Measurements from ENCODE around the gene ABTB2. TPM values are rescaled to one million over a fixed set of nuclear protein-coding genes. Genes with fewer than 3 reads are reported as not detected.

Gene ABTB2
- total and polyA plus RNA-seq, 2 of the 8 experiments (the other 6 are each of a cell fraction or from before 2014, with no cell fraction given) = 7.7 to 10.2 TPM

DNA sequence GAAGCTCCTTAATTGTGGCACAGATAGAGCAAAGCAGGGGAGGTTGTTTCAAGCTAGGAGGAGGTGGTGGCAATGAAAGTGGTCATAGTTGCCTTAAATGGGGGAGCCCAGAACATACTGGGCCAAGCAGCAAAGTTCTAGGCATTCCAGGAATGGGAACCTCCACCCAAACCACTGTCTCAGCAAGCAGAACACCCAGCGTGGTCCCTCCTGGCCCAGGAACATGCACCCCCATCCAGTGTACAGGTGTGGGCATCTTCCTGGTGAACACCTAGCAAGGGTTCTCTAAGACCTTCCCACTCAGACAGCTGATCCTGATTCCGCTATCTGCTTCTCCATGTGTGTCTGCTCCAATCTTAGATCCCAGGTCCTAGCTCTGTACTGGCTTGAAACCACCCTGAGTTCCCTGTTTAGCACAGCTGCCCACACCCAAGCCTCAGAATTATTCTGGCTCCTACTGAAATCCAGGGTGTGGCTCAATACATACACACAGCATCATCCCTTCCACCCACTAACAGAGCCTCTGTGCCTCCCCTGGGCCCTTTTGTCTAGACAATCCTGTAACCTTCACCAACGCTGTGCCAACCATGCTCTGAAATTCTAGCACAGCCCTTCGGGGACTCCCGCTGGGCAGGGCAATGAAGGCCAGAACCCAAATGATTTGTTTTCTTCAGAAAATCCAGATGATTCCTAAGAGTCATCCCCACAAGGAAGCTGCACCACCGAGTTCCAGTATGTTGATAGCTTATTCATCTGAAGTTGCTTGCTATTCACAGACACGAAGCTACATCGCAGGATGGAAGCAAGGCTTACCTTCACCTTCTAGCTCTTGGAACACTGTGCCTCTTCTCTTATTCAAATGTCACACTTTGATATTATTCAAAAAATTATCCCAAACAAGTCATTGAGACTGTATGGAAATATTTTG, 76.6 kb downstream of the ABTB2 start:
- no peak overlapping the region for H2AFZ ChIP-seq (ENCODE audit: low read length)
- H3K79me1 ChIP-seq (ENCODE audit: low read depth, low read length) = no peaks in the 10 kb centered on the region
- H3K56ac ChIP-seq (replicated peaks; ENCODE audit: insufficient read length, low read depth, low read length) = no peak overlapping the region
- no peak overlapping the region for H3K18ac ChIP-seq (ENCODE audit: extremely low read depth, low read length)
- no peak overlapping the region for H3K14ac ChIP-seq (ENCODE audit: insufficient read length)
- H2BK12ac ChIP-seq (ENCODE audit: low read depth, low read length) = no peak overlapping the region
- no peak overlapping the region for H2BK120ac ChIP-seq (replicated peaks; ENCODE audit: low read depth, low read length)
- no peaks in the 10 kb centered on the region for H3K4me1 ChIP-seq (replicated peaks in 1 of 4; ENCODE audit: control insufficient read depth in 3 of 4, insufficient read depth in 4 of 4, low read length in 3 of 4)
- H3K4me2 ChIP-seq (ENCODE audit: insufficient read depth in 1 of 2, low read depth in 2 of 2, low read length in 2 of 2) = no peak overlapping the region
- no peaks in the 10 kb centered on the region for H3K27me3 ChIP-seq (replicated peaks in 1 of 4; ENCODE audit: control insufficient read depth in 3 of 4, extremely low read depth in 1 of 4, insufficient read depth in 3 of 4, low read length in 3 of 4)
- ChIA-PET CTCF (ENCODE audit: partially characterized antibody) (interaction anchor here (0.7 to 3.1 kb wide), 6 partner anchors 9 to 499 kb away, joined by 3 to 8 read pairs (median 4); no protein-coding TSS in a partner anchor), POLR2A (ENCODE audit: partially characterized antibody) (no interaction called here)
- H4K8ac ChIP-seq (ENCODE audit: extremely low read depth, insufficient read depth, low read length) = no peak overlapping the region
- no peaks in the 10 kb centered on the region for H3K9me3 ChIP-seq (ENCODE audit: insufficient read depth in 2 of 2, low read depth in 1 of 2, low read length in 1 of 2)
- H4K91ac ChIP-seq (replicated peaks; ENCODE audit: insufficient read length, low read length) = no peak overlapping the region
- H3K4ac ChIP-seq (replicated peaks; ENCODE audit: insufficient read length, low read depth, low read length) = no peak overlapping the region
- no peak overlapping the region for H2BK20ac ChIP-seq (ENCODE audit: low read length)
- DNase-seq (ENCODE audit: low read depth in 1 of 2, low spot score in 2 of 2) (no peak), FAIRE-seq (no peak)
- H2BK15ac ChIP-seq (ENCODE audit: low read length) = no peak overlapping the region
- no peaks in the 10 kb centered on the region for H3K36me3 ChIP-seq (ENCODE audit: control insufficient read depth in 2 of 4, insufficient read depth in 4 of 4, low read length in 3 of 4)
- H3K79me2 ChIP-seq (ENCODE audit: control insufficient read depth in 1 of 2, insufficient read depth in 2 of 2, low read length in 2 of 2) = no peaks in the 10 kb centered on the region
- H3K9ac ChIP-seq (replicated peaks in 1 of 4; ENCODE audit: extremely low read depth in 1 of 4, low read depth in 3 of 4, low read length in 3 of 4) = no peak overlapping the region
- H2BK5ac ChIP-seq (ENCODE audit: low read depth, low read length) = no peak overlapping the region
- H3K27ac ChIP-seq (ENCODE audit: low read depth, low read length) = no peak overlapping the region
- H3K23me2 ChIP-seq (ENCODE audit: low read depth, low read length) = no peaks in the 10 kb centered on the region; the same call in 1 of the 2 replicates
- no peak overlapping the region for H2AK5ac ChIP-seq (ENCODE audit: low read depth, low read length)
- peaks cover 0 to 2% of the 10 kb centered on the region in 2 experiments for H4K20me1 ChIP-seq (replicated peaks in 1 of 2; ENCODE audit: control insufficient read depth in 1 of 2, insufficient read depth in 2 of 2, low read length in 2 of 2)
- H3K4me3 ChIP-seq (ENCODE audit: extremely low read depth in 1 of 4, insufficient read depth in 2 of 4, low read depth in 3 of 4, low read length in 4 of 4) = no peak overlapping the region
- H4K5ac ChIP-seq (ENCODE audit: insufficient read length, low read depth, low read length) = no peak overlapping the region
- WGBS, 2 experiments (ENCODE audit: extremely low coverage in 1 of 2, insufficient coverage in 1 of 2, insufficient read length in 1 of 2, insufficient replicate concordance in 2 of 2, low coverage in 1 of 2, low lambda C conversion rate in 2 of 2, missing lambda C conversion rate in 1 of 2) = 93% methylated on average over 8 of the region's 8 CpGs; no CpG with 5 or more reads in 1 of the 2 experiments
- H3K23ac ChIP-seq (ENCODE audit: insufficient read length) = no peak overlapping the region
